GM12878 (cell line): ENCODE results near the gene USB1. TPM values are rescaled to one million over a fixed set of nuclear protein-coding genes. Genes with fewer than 3 reads are reported as not detected.

ENCODE experiments used
- ATAC-seq: fragments of 200-7000 bp; cut with Tn5 transposase; 3 replicates; pipeline ENCODE4 v1.9.1; 2020; ENCODE audit warnings: mild to moderate bottlenecking, moderate library complexity
- BruUV-seq: library from RNA; stranded (reverse); fragments of 400-500 nt; replicated peaks from 2 replicates; lab custom pipeline; 2021; lab: Mats Ljungman, UMichigan
- CTCF ChIA-PET: fragments of 300-600 bp; sonication (Branson Sonifier 250); formaldehyde crosslinking; extraction: SDS; loops from one replicate; lab custom pipeline; 2021; ENCODE audit warnings: inconsistent platforms; lab: Yijun Ruan, JAX
- POLR2A ChIA-PET: fragments of 350-600 bp; formaldehyde crosslinking; extraction: SDS; loops from one replicate; lab custom pipeline; 2021; ENCODE audit warnings: inconsistent platforms; lab: Charles Lee
- RAD21 ChIA-PET: fragments of 300-600 bp; sonication (Branson Sonifier 250); formaldehyde crosslinking; loops from one replicate; lab custom pipeline; 2023; ENCODE audit warnings: antibody characterized with exemption; ENCODE audit not compliant: unreplicated experiment; lab: Charles Lee
- SMC1A ChIA-PET: fragments of 300-600 bp; sonication (Branson Sonifier 250); formaldehyde crosslinking; loops from one replicate; lab custom pipeline; 2023; ENCODE audit not compliant: unreplicated experiment, uncharacterized antibody; lab: Charles Lee
- DNase-seq: peaks from one replicate; pipeline ENCODE4 v3.0.0-alpha.2; 2011; ENCODE audit warnings: low read depth, low spot score
- FAIRE-seq: peaks from 3 replicates; lab custom pipeline; 2011; peaks lifted over from hg19 to GRCh38; lab: Jason Lieb, UNC
- H2AFZ ChIP-seq: 2 replicates; pipeline ENCODE4 v1.6.0; 2011; ENCODE audit warnings: low read depth, low read length, control low read depth; ENCODE audit not compliant: control insufficient read depth
- H3K27ac ChIP-seq: 2 replicates; pipeline ENCODE4 v1.5.1; 2011; ENCODE audit warnings: control low read depth; ENCODE audit not compliant: control insufficient read depth, insufficient read depth
- H3K27me3 ChIP-seq, 2 experiments: replicated peaks in 1 of 2; 2 replicates each; pipeline versions ENCODE4 v1.6.0 to v1.6.1; 2011; ENCODE audit warnings: low read length in 1 of 2; ENCODE audit not compliant: control insufficient read depth in 2 of 2, insufficient read depth in 2 of 2
- H3K36me3 ChIP-seq, 2 experiments: 2 replicates each; pipeline ENCODE4 v1.5.1; 2011; ENCODE audit warnings: low read length in 1 of 2; ENCODE audit not compliant: control insufficient read depth in 2 of 2, insufficient read depth in 2 of 2
- H3K4me1 ChIP-seq: 2 replicates; pipeline ENCODE4 v1.6.1; 2011; ENCODE audit warnings: mild to moderate bottlenecking, low read length, moderate library complexity, mixed read lengths; ENCODE audit not compliant: control insufficient read depth, insufficient read depth
- H3K4me2 ChIP-seq: 2 replicates; pipeline ENCODE4 v1.6.0; 2011; ENCODE audit warnings: control low read depth; ENCODE audit not compliant: control insufficient read depth, insufficient read depth
- H3K4me3 ChIP-seq: fragments of 200-600 bp; sonication (generic); 2 replicates; pipeline ENCODE4 v1.5.1; 2016
- H3K79me2 ChIP-seq: 2 replicates; pipeline ENCODE4 v1.6.0; 2011; ENCODE audit warnings: low read length; ENCODE audit not compliant: control insufficient read depth, insufficient read depth
- H3K9ac ChIP-seq: 2 replicates; pipeline ENCODE4 v1.8.0; 2011; ENCODE audit warnings: low read length, control low read depth, mixed read lengths; ENCODE audit not compliant: control insufficient read depth, insufficient read depth
- H3K9me3 ChIP-seq: replicated peaks from 3 replicates; pipeline ENCODE4 v1.5.1; 2011; ENCODE audit warnings: mild to moderate bottlenecking, low read length; ENCODE audit not compliant: control insufficient read depth, insufficient read depth
- H4K20me1 ChIP-seq: 2 replicates; pipeline ENCODE4 v1.6.0; 2011; ENCODE audit not compliant: control insufficient read depth, insufficient read depth
- BACH1 ChIP-seq: fragments of 450-650 bp; IDR thresholded peaks from 2 replicates; pipeline ENCODE4 v1.6.1; 2017; ENCODE audit warnings: mild to moderate bottlenecking, borderline replicate concordance
- CHD1 ChIP-seq: IDR thresholded peaks from 2 replicates; pipeline ENCODE4 v1.6.1; 2012; ENCODE audit warnings: low read depth, low read length, improper control_type of control experiment
- EED ChIP-seq: sonication (generic); IDR thresholded peaks from 2 replicates; pipeline ENCODE4 v1.6.1; 2016; ENCODE audit warnings: antibody characterized with exemption, low read depth
- HDGF ChIP-seq: fragments of 450-650 bp; IDR thresholded peaks from 2 replicates; pipeline ENCODE4 v1.6.1; 2016; ENCODE audit warnings: antibody characterized with exemption
- MLLT1 ChIP-seq: fragments of 450-650 bp; IDR thresholded peaks from 2 replicates; pipeline ENCODE4 v1.6.1; 2016; ENCODE audit warnings: mild to moderate bottlenecking
- MYB ChIP-seq: fragments of 150-350 bp; IDR thresholded peaks from 2 replicates; pipeline ENCODE4 v1.6.1; 2014; ENCODE audit warnings: mild to moderate bottlenecking, low read depth, low read length, borderline replicate concordance
- NR2C2 ChIP-seq: IDR thresholded peaks from 2 replicates; pipeline ENCODE4 v1.6.1; 2011; ENCODE audit warnings: borderline replicate concordance, low read depth; ENCODE audit not compliant: control insufficient read depth, insufficient read length
- POLR2AphosphoS2 ChIP-seq: IDR thresholded peaks from 2 replicates; pipeline ENCODE4 v1.6.1; 2011; ENCODE audit warnings: low read depth, mild to moderate bottlenecking, low read length, improper control_type of control experiment, moderate library complexity
- RB1 ChIP-seq: fragments of 450-650 bp; formaldehyde crosslinking; IDR thresholded peaks from 2 replicates; pipeline ENCODE4 v1.6.1; 2017; ENCODE audit warnings: mild to moderate bottlenecking, borderline replicate concordance
- SUPT20H ChIP-seq: IDR thresholded peaks from 2 replicates; pipeline ENCODE4 v1.6.1; 2011; ENCODE audit warnings: low read depth, mild to moderate bottlenecking, low read length, moderate library complexity, borderline replicate concordance; ENCODE audit not compliant: control insufficient read depth
- TARDBP ChIP-seq: IDR thresholded peaks from 2 replicates; pipeline ENCODE4 v1.6.1; 2016; ENCODE audit warnings: borderline replicate concordance
- WGBS: methylation state at CpG from one replicate; pipeline ENCODE4 v1.1.6; 2016; ENCODE audit warnings: low lambda C conversion rate; ENCODE audit not compliant: insufficient replicate concordance, insufficient coverage; ENCODE audit errors: missing lambda C conversion rate; 5-methylcytosine and 5-hydroxymethylcytosine counted together
- in situ Hi-C: fragments of 300-500 bp; cut with MboI; formaldehyde crosslinking; loops from 9 replicates; pipeline ENCODE4 v1.14.3; 2018; ENCODE audit warnings: mixed read lengths
- intact Hi-C: fragments of 100-400 bp; cut with micrococcal nuclease; formaldehyde crosslinking; loops from one replicate; pipeline ENCODE4 v1.14.2; 2022; ENCODE audit not compliant: unreplicated experiment
- polyA plus RNA-seq, 11 experiments: library from polyadenylated mRNA; depleted of rRNA in 4 of 11; unstranded in 6 of 11; stranded (reverse) in 5 of 11; fragments of >200 nt; fragmentation: Nextera tagmentation in 4 of 11; fragmentation: Illumina TruSeq in 1 of 11; extraction: Ambion mirVana in 4 of 11; extraction: Trizol in 1 of 11; gene quantifications; 1 replicate in 1 of 11; 2 replicates in 10 of 11; pipeline versions ENCODE4 v1.2.1 to v1.2.3, GENCODE V29; 2011 to 2016; ENCODE audit warnings: inconsistent platforms in 2 of 11, missing spikeins in 2 of 11, low read depth in 1 of 11
- total RNA-seq, 4 experiments: library from RNA; depleted of rRNA in 3 of 4; stranded (reverse); fragments of >200 nt in 3 of 4; fragmentation: Illumina TruSeq in 1 of 4; extraction: Trizol in 1 of 4; gene quantifications; 2 replicates each; pipeline versions ENCODE4 v1.2.1 to v1.2.3, GENCODE V29; 2013 to 2021
- TF ChIP-seq, protein P1 (sequence below): fragments of 450-650 bp; IDR thresholded peaks from 2 replicates; pipeline ENCODE4 v1.6.1; 2017; ENCODE audit warnings: mild to moderate bottlenecking, low read depth, inconsistent platforms; ENCODE audit not compliant: poor library complexity, severe bottlenecking

The USB1 gene
- total and polyA plus RNA-seq, 10 of the 15 experiments (the other 5 are each of a cell fraction or from before 2014, with no cell fraction given) = 7.9 to 72.2 (median 41.6) TPM

DNA sequence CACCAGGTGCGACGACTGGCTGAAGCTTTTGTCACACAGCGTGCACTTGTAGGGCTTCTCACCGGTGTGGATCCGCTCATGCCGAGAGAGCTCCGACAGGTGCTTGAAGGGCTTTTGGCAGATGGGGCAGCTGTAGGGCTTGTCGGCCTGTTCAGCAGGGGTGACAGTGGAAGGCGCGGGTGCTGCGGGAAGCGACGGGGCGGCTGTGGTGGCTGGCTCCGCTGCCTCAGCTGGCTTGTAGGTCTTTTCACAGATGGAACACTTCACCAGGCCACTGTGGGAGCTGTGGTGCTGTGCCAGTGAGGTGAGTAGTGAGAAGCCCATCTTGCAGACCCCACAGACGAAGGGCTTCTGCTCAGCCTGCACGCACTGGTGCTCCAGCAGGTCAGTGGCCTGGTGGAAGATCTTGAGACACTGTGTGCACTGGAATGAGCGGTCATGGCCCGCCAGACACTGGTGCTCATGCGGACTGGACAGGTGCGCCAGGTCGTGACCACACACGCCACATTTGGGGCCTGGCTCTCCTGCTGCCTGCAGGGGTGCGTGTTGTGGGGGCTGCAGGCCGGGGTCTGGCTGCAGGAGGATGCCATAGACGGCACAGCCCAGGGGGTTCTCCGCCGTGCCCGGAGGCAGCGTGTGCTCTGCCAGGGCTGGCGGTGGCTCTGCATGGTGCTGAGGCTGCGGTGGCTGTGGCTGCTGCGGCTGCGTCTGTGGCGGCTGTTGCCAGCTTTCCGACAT, 3.5 kb upstream of the USB1 start:
- ChIA-PET POLR2A (no interaction called here), RAD21 (interaction anchor here (0.6 kb wide), 1 partner anchor 342 kb away, joined by 3 read pairs; no protein-coding TSS in a partner anchor), CTCF (no interaction called here), SMC1A (interaction anchor here (2.3 kb wide), 1 partner anchor 91 kb away, joined by 9 read pairs; no protein-coding TSS in a partner anchor)
- Histone ChIP-seq H3K4me1 (peaks cover 13% of the 10 kb centered on the region), H3K4me2 (no peak overlapping the region), H3K79me2 (peaks cover 12% of the 10 kb centered on the region), H3K36me3 (no peaks in the 10 kb centered on the region; a peak in 1 of 4 replicates), H3K9me3 (no peaks in the 10 kb centered on the region), H3K4me3 (no peak overlapping the region), H2AFZ (no peak overlapping the region), H3K27me3 (no peaks in the 10 kb centered on the region), H3K27ac (no peak overlapping the region), H4K20me1 (no peaks in the 10 kb centered on the region), H3K9ac (no peak overlapping the region)
- no peak for FAIRE-seq
- in situ Hi-C loops = no loop called here
- BruUV-seq = no TSS peak
- intact Hi-C loops = no loop called here
- ATAC-seq = no peak
- DNase-seq = no peak
- TF ChIP-seq HDGF (no peak), POLR2AphosphoS2 (no peak), EED (no peak), BACH1 (no peak), CHD1 (no peak), TARDBP (no peak), SUPT20H (no peak), MYB (no peak), MLLT1 (no peak), NR2C2 (no peak), RB1 (no peak)
- TF ChIP-seq, protein P1, sequence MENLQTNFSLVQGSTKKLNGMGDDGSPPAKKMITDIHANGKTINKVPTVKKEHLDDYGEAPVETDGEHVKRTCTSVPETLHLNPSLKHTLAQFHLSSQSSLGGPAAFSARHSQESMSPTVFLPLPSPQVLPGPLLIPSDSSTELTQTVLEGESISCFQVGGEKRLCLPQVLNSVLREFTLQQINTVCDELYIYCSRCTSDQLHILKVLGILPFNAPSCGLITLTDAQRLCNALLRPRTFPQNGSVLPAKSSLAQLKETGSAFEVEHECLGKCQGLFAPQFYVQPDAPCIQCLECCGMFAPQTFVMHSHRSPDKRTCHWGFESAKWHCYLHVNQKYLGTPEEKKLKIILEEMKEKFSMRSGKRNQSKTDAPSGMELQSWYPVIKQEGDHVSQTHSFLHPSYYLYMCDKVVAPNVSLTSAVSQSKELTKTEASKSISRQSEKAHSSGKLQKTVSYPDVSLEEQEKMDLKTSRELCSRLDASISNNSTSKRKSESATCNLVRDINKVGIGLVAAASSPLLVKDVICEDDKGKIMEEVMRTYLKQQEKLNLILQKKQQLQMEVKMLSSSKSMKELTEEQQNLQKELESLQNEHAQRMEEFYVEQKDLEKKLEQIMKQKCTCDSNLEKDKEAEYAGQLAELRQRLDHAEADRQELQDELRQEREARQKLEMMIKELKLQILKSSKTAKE = no peak
- WGBS = 91% methylated on average over 35 of the region's 36 CpGs
